SK-N-SH treated with all-trans-retinoic acid at 6 μM for 48 hours (cell line): ENCODE measurements around the gene NR1H4.

ENCODE experiments used
- ATAC-seq: fragments of 200-7000 bp; cut with Tn5 transposase; 3 replicates; pipeline ENCODE4 v1.9.1; 2020; ENCODE audit warnings: mild to moderate bottlenecking, moderate library complexity
- ARNTL ChIP-seq: fragments of 450-650 bp; formaldehyde crosslinking; IDR thresholded peaks from 2 replicates; pipeline ENCODE4 v1.5.0; 2020; ENCODE audit warnings: low read depth, mild to moderate bottlenecking, moderate library complexity, borderline replicate concordance
- BACH2 ChIP-seq: fragments of 250-450 bp; sonication (Bioruptor Pico); IDR thresholded peaks from 2 replicates; pipeline ENCODE4 v1.9.0; 2021; ENCODE audit warnings: mild to moderate bottlenecking, borderline replicate concordance
- CSDC2 ChIP-seq: fragments of 250-450 bp; sonication (Bioruptor Pico); IDR thresholded peaks from 2 replicates; pipeline ENCODE4 v1.5.0; 2020; ENCODE audit warnings: mild to moderate bottlenecking, moderate library complexity
- ESRRG ChIP-seq: fragments of 250-450 bp; sonication (Bioruptor Pico); IDR thresholded peaks from 2 replicates; pipeline ENCODE4 v1.6.1; 2021; ENCODE audit warnings: mild to moderate bottlenecking
- GLIS3 ChIP-seq: fragments of 250-450 bp; sonication (Bioruptor Pico); IDR thresholded peaks from 2 replicates; pipeline ENCODE4 v1.5.0; 2020; ENCODE audit warnings: mild to moderate bottlenecking, moderate library complexity
- ISL1 ChIP-seq: fragments of 250-450 bp; sonication (Bioruptor Pico); IDR thresholded peaks from 2 replicates; pipeline ENCODE4 v2.1.2; 2022; ENCODE audit warnings: mild to moderate bottlenecking, moderate library complexity
- PPARA ChIP-seq: fragments of 250-450 bp; sonication (Bioruptor Pico); IDR thresholded peaks from 2 replicates; pipeline ENCODE4 v1.5.0; 2020; ENCODE audit warnings: mild to moderate bottlenecking, borderline replicate concordance
- RARB ChIP-seq: fragments of 250-450 bp; sonication (Bioruptor Pico); IDR thresholded peaks from 2 replicates; pipeline ENCODE4 v1.8.0; 2021; ENCODE audit warnings: mild to moderate bottlenecking, moderate library complexity
- SNAI2 ChIP-seq: fragments of 250-450 bp; sonication (Bioruptor Pico); IDR thresholded peaks from 2 replicates; pipeline ENCODE4 v1.5.0; 2020; ENCODE audit warnings: mild to moderate bottlenecking, moderate library complexity
- TCF4 ChIP-seq: fragments of 250-450 bp; sonication (Bioruptor Pico); IDR thresholded peaks from 2 replicates; pipeline ENCODE4 v1.8.0; 2021; ENCODE audit warnings: mild to moderate bottlenecking, moderate library complexity, borderline replicate concordance
- TOX ChIP-seq: fragments of 250-450 bp; sonication (Bioruptor Pico); IDR thresholded peaks from 2 replicates; pipeline ENCODE4 v1.8.0; 2021; ENCODE audit warnings: mild to moderate bottlenecking, moderate library complexity, borderline replicate concordance
- ZC3H10 ChIP-seq: fragments of 250-450 bp; sonication (Bioruptor Pico); IDR thresholded peaks from 2 replicates; pipeline ENCODE4 v1.5.1; 2021; ENCODE audit warnings: mild to moderate bottlenecking, moderate library complexity
- ZFP3 ChIP-seq: fragments of 250-450 bp; sonication (Bioruptor Pico); IDR thresholded peaks from 2 replicates; pipeline ENCODE4 v1.5.0; 2020; ENCODE audit warnings: mild to moderate bottlenecking, moderate library complexity
- ZFP30 ChIP-seq: fragments of 450-650 bp; formaldehyde crosslinking; IDR thresholded peaks from 2 replicates; pipeline ENCODE4 v1.5.0; 2022; ENCODE audit warnings: mild to moderate bottlenecking, moderate library complexity
- ZNF565 ChIP-seq: fragments of 450-650 bp; formaldehyde crosslinking; conservative IDR thresholded peaks from 2 replicates; pipeline ENCODE4 v1.5.0; 2020; ENCODE audit warnings: low read depth, mild to moderate bottlenecking, moderate library complexity
- ZNF70 ChIP-seq: fragments of 450-650 bp; formaldehyde crosslinking; IDR thresholded peaks from 2 replicates; pipeline ENCODE4 v1.5.0; 2020; ENCODE audit warnings: mild to moderate bottlenecking, moderate library complexity
- ZNF8 ChIP-seq: fragments of 450-650 bp; formaldehyde crosslinking; IDR thresholded peaks from 2 replicates; pipeline ENCODE4 v1.5.0; 2020; ENCODE audit warnings: mild to moderate bottlenecking, moderate library complexity
- TF ChIP-seq, protein P1 (sequence below): fragments of 250-450 bp; sonication (Bioruptor Pico); IDR thresholded peaks from 2 replicates; pipeline ENCODE4 v1.8.0; 2020; ENCODE audit warnings: mild to moderate bottlenecking, moderate library complexity, borderline replicate concordance
- TF ChIP-seq, protein P2 (sequence below): fragments of 250-450 bp; sonication (Bioruptor Pico); IDR thresholded peaks from 2 replicates; pipeline ENCODE4 v1.5.1; 2020; ENCODE audit warnings: low read depth, mild to moderate bottlenecking, moderate library complexity
- TF ChIP-seq, protein P3 (sequence below): fragments of 250-450 bp; sonication (Bioruptor Pico); IDR thresholded peaks from 2 replicates; pipeline ENCODE4 v1.8.0; 2021; ENCODE audit warnings: low read depth, mild to moderate bottlenecking, moderate library complexity, borderline replicate concordance

Gene NR1H4

GRCh38 chr12:100461330-100461973 lies 12.2 kb upstream of the NR1H4 start (continued):
- TF ChIP-seq, protein P1, sequence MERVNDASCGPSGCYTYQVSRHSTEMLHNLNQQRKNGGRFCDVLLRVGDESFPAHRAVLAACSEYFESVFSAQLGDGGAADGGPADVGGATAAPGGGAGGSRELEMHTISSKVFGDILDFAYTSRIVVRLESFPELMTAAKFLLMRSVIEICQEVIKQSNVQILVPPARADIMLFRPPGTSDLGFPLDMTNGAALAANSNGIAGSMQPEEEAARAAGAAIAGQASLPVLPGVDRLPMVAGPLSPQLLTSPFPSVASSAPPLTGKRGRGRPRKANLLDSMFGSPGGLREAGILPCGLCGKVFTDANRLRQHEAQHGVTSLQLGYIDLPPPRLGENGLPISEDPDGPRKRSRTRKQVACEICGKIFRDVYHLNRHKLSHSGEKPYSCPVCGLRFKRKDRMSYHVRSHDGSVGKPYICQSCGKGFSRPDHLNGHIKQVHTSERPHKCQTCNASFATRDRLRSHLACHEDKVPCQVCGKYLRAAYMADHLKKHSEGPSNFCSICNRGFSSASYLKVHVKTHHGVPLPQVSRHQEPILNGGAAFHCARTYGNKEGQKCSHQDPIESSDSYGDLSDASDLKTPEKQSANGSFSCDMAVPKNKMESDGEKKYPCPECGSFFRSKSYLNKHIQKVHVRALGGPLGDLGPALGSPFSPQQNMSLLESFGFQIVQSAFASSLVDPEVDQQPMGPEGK (CRISPR knock-in tag), result no peak
- TF ChIP-seq GLIS3 (CRISPR knock-in tag), result no peak
- no peak for TF ChIP-seq CSDC2 (CRISPR knock-in tag)

GRCh38 chr12:100463661-100464060 lies 10.0 kb upstream of the NR1H4 start:
- no peak for TF ChIP-seq ZNF70
- TF ChIP-seq ZFP3 (CRISPR knock-in tag), result no peak
- no peak for TF ChIP-seq PPARA (CRISPR knock-in tag)
- TF ChIP-seq ZFP30 (CRISPR knock-in tag), result no peak
- TF ChIP-seq, protein P2, sequence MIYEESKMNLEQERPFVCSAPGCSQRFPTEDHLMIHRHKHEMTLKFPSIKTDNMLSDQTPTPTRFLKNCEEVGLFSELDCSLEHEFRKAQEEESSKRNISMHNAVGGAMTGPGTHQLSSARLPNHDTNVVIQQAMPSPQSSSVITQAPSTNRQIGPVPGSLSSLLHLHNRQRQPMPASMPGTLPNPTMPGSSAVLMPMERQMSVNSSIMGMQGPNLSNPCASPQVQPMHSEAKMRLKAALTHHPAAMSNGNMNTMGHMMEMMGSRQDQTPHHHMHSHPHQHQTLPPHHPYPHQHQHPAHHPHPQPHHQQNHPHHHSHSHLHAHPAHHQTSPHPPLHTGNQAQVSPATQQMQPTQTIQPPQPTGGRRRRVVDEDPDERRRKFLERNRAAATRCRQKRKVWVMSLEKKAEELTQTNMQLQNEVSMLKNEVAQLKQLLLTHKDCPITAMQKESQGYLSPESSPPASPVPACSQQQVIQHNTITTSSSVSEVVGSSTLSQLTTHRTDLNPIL, result no peak
- TF ChIP-seq, protein P3, sequence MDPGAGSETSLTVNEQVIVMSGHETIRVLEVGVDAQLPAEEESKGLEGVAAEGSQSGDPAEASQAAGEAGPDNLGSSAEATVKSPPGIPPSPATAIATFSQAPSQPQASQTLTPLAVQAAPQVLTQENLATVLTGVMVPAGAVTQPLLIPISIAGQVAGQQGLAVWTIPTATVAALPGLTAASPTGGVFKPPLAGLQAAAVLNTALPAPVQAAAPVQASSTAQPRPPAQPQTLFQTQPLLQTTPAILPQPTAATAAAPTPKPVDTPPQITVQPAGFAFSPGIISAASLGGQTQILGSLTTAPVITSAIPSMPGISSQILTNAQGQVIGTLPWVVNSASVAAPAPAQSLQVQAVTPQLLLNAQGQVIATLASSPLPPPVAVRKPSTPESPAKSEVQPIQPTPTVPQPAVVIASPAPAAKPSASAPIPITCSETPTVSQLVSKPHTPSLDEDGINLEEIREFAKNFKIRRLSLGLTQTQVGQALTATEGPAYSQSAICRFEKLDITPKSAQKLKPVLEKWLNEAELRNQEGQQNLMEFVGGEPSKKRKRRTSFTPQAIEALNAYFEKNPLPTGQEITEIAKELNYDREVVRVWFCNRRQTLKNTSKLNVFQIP (CRISPR knock-in tag), result no peak
- TF ChIP-seq BACH2, result no peak
- TF ChIP-seq ESRRG (CRISPR knock-in tag), result no peak
- ATAC-seq, result no peak

- no peak for TF ChIP-seq GLIS3 (CRISPR knock-in tag)
- TF ChIP-seq ZFP3 (CRISPR knock-in tag), result no peak
- TF ChIP-seq, protein P1 (CRISPR knock-in tag), result no peak
- TF ChIP-seq SNAI2 (CRISPR knock-in tag), result no peak
- ATAC-seq, result no peak
Observed at GRCh38 chr12:100464529-100464928, 9.1 kb upstream of the NR1H4 start.

- ATAC-seq, result no peak
- no peak for TF ChIP-seq ISL1 (CRISPR knock-in tag)
Observed at GRCh38 chr12:100468126-100468525, 5.5 kb upstream of the NR1H4 start.

GRCh38 chr12:100472325-100472724 lies 1.3 kb upstream of the NR1H4 start:
- ATAC-seq, result no peak

DNA sequence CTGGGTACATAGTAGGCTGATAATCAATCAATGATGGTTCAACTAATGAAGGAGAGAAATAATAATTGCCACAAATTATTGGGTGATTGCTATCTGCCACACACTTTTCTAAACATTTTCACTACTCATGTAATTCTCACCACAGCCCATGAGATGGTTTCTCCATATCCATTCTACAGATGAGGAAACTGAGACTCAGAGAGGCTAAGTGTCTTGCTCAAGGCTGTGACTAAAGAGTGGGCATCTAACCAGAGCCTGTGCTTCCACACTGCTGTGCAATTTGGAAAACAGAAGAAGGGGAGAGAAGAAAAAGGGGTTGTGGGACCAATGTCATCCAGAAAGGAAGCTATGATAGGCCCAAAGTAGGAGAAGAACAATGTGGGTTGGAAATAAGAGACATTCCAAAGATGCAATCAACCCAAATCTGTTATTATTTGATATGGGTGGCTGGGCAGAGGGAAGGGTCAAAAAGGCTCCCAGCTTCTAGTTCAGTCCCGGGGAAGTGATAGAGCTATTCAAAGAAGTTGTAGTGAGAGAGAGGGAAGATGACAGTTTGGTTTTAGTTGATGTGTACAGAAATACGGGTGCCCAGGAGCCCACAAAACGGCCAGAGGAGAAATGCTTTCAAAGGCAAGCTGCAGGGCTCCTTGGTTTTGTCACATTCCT lies 483 bp upstream of the NR1H4 start:
- no peak for TF ChIP-seq ESRRG (CRISPR knock-in tag)
- TF ChIP-seq, protein P1 (CRISPR knock-in tag), result no peak
- TF ChIP-seq, protein P3 (CRISPR knock-in tag), result no peak
- no peak for TF ChIP-seq ZFP3 (CRISPR knock-in tag)
- no peak for TF ChIP-seq ZNF565 (CRISPR knock-in tag)
- TF ChIP-seq ISL1 (CRISPR knock-in tag), result no peak
- no peak for TF ChIP-seq TOX (CRISPR knock-in tag)
- TF ChIP-seq ZC3H10 (CRISPR knock-in tag), result no peak
- TF ChIP-seq RARB (CRISPR knock-in tag), result no peak
- TF ChIP-seq ARNTL (CRISPR knock-in tag), result no peak
- no peak for TF ChIP-seq ZNF8 (CRISPR knock-in tag)
- no peak for ATAC-seq

More at GRCh38 chr12:100472325-100472724, 1.3 kb upstream of the NR1H4 start:
- TF ChIP-seq RARB (CRISPR knock-in tag) (no peak), ISL1 (CRISPR knock-in tag) (no peak), CSDC2 (CRISPR knock-in tag) (no peak), TCF4 (CRISPR knock-in tag) (no peak), ZNF565 (CRISPR knock-in tag) (no peak)
